Measurements from ENCODE around the gene PLCD1. TPM values are rescaled to one million over a fixed set of nuclear protein-coding genes. Genes with fewer than 3 reads are reported as not detected.

PLCD1 gene
- total and polyA plus RNA-seq, 2 of the 8 experiments (the other 6 are each of a cell fraction or from before 2014, with no cell fraction given) = 15.3 to 19.2 TPM

GRCh38 chr3:37981348-37981664 is 48.1 kb downstream of the PLCD1 start (continued):
- no peak for TF ChIP-seq KDM4A (IDR thresholded peaks at IDR 0.05; ENCODE audit: low read depth, low read length, severe bottlenecking)
- TF ChIP-seq ZNF274 (IDR thresholded peaks at IDR 0.05; ENCODE audit: borderline replicate concordance, extremely low read depth, low read length) = no peak
- no peak for TF ChIP-seq KDM5A (IDR thresholded peaks at IDR 0.05; ENCODE audit: low read length)
